ENCODE measurements around the gene CTAG1A. TPM values are rescaled to one million over a fixed set of nuclear protein-coding genes. Genes with fewer than 3 reads are reported as not detected.
"Not testable (repeated sequence)": the region's sequence is repeated elsewhere in the genome, so short reads cannot be mapped to it uniquely, and the experiment has no call there.

Gene CTAG1A
- total RNA-seq, 1 donor from 2014 or later: not detected

- not testable (repeated sequence) for DNase-seq (ENCODE audit: low spot score)
Observed at GRCh38 chrX:154570361-154570760, 14.6 kb upstream of the CTAG1A start.

GRCh38 chrX:154573061-154573460 lies 11.9 kb upstream of the CTAG1A start:
- not testable (repeated sequence) for DNase-seq (ENCODE audit: low spot score)

DNA sequence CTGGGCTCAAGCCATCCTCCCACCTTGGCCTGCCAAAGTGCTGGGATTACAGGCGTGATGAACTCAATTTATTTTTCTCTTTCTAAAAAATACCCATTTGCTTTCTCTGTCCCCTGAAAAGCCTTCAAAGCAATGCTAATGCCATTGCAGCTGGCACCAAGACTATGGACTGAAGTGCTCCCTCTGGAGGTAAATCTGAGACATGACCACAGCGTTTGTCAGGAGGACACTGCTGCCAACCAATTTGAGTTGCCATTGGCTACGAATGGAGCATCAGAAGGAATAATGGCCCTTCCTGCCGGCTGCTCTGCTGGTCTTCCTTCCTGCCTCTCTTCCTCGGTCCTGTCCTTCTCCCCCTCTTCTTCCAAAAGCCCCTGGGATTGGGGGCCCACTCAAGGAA lies 9.9 kb upstream of the CTAG1A start:
- not testable (repeated sequence) for DNase-seq (ENCODE audit: low spot score)

GRCh38 chrX:154582994-154583393 lies 1.9 kb upstream of the CTAG1A start:
- not testable (repeated sequence) for DNase-seq (ENCODE audit: low spot score)

DNA sequence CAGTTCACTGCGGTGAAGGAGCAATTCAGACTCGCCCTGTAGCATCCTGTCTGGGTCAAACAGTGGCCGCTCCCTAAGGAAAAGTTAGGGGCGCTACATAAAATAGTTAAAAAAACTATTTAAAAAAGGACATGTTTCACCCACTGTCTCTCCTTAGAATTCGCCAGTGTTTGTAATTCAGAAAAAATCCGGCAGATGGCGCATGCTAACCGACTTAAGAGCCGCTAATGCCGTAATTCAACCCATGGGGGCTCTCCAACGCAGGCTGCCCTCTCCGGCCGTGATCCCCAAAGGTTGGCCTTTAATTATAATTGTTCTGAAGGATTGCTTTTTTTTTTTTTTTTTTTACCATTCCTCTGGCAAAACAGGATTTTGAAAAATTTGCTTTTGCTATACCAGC lies 5.5 kb downstream of the CTAG1A start:
- not testable (repeated sequence) for DNase-seq (ENCODE audit: low spot score)

- DNase-seq (ENCODE audit: low spot score): no peak
Observed at GRCh38 chrX:154592505-154592904, 7.6 kb downstream of the CTAG1A start.

GRCh38 chrX:154593201-154593600 lies 8.3 kb downstream of the CTAG1A start:
- DNase-seq (ENCODE audit: low spot score): no peak

- DNase-seq (ENCODE audit: low spot score): no peak
Observed at GRCh38 chrX:154594491-154594890, 9.6 kb downstream of the CTAG1A start.

- no peak for DNase-seq (ENCODE audit: low spot score)
Observed at GRCh38 chrX:154595559-154596249, 10.8 kb downstream of the CTAG1A start.

- peak; percentile 3 for DNase-seq (ENCODE audit: low spot score)
Observed at GRCh38 chrX:154596290-154596929, 11.5 kb downstream of the CTAG1A start.

- no peak for DNase-seq (ENCODE audit: low spot score)
Observed at GRCh38 chrX:154597221-154597620, 12.3 kb downstream of the CTAG1A start.

GRCh38 chrX:154598656-154599055 lies 13.7 kb downstream of the CTAG1A start:
- DNase-seq (ENCODE audit: low spot score): no peak

DNA sequence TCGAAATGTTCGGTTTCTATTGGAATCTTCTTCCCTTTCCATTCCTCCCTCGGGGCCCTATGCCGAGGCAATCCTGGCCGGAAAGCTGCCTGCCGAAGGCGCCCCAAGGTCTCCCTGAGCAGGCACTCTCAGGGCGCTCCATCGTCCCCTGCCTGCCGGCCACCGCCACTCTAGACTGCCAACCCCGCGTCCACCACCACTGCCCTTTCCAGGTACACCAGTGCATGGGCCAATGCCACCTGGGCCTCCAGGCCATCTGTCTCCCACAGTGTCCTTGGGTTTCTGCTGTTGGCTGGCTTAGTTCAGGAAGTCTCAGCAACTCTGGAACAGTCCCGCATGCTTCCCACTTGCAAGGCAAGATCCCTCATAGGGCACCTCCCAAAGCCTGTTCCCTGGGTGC lies 14.6 kb downstream of the CTAG1A start:
- no peak for DNase-seq (ENCODE audit: low spot score)

DNA sequence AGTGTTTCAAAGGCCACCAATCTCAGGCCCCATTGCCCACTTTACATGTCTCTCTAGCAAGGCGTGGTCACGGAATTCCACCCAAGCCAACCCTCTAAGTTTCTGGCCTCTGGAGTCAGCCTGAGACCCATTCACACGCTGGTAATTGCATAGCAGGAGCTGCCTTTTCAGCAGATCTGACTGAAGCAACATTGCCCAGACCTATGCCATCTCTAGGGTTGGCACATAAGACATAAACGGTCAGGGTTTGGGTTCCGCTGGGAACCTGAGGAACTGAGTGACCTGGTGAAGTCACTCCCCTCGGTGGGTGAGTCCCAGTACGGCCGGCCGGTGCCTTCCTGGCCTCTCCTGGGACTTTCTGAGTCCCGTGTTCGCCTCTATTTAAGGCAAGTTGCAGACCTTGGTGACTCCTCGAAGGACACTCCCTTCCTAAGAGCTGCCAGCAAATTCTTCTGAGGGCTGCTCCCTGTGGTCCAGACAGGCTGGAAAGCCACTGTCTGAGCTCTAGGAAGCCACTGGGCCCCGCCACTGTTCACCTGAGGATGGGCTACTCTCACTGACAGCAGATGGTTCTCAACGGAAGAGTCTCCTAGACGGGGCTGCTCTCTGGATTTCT lies 15.9 kb downstream of the CTAG1A start:
- DNase-seq (ENCODE audit: low spot score): no peak

DNA sequence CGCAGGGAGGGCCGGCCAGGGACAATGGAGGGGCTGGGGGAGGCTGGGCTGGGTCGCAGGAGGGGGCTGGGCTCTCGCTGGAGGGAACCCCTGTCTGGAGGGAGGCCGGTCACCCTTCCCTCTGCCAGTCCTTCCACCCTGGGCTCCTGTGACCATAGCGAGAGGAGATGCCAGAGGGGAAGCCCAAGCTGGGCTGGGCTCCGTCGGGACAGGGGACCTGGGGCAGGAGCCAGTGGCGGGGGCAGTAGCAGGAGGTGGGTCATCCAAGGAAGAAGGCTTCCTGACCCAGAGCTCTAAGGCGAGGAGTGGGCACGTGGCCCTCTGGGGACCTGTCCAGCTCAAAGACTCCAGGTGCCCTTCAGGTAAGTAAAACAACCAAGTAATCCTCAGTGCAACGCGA lies 17.3 kb downstream of the CTAG1A start:
- DNase-seq (ENCODE audit: low spot score): no peak

DNA sequence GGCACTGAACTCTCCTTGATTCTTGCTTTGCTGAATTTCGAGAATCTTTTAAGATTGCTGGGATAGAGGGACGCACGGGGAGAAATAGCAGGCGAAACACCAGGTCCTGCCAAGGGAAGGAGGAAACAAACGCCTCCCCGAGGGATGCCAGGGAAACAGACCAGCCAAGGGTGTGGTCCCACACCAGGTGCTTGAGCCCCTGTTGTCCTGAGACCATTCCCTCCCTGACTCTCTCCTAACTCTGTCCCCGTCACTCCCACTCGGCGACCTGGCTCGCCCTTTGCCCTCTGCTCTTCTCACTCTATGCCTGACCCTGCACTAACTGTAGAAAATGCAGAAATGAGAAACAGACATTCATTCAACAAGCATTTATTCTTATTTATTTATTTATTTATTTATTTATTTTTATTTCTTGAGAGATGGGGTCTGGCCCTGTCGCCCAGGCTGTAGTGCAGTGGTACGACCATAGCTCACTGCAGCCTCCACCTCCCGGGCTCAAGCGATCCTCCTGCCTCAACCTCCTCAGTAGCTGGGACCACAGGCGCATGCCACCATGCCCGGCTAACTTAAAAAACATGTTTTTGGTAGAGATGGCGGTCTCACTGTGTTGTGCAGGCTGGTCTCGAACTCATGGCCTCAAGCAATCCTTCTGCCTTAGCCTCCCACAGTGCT lies 18.0 kb downstream of the CTAG1A start:
- DNase-seq (ENCODE audit: low spot score): no peak

GRCh38 chrX:154603438-154604430 lies 18.8 kb downstream of the CTAG1A start:
- peak; percentile 56 for DNase-seq (ENCODE audit: low spot score)

- DNase-seq (ENCODE audit: low spot score): no peak
Observed at GRCh38 chrX:154605566-154605965, 20.6 kb downstream of the CTAG1A start.

GRCh38 chrX:154607370-154607769 lies 22.4 kb downstream of the CTAG1A start:
- no peak for DNase-seq (ENCODE audit: low spot score)

DNA sequence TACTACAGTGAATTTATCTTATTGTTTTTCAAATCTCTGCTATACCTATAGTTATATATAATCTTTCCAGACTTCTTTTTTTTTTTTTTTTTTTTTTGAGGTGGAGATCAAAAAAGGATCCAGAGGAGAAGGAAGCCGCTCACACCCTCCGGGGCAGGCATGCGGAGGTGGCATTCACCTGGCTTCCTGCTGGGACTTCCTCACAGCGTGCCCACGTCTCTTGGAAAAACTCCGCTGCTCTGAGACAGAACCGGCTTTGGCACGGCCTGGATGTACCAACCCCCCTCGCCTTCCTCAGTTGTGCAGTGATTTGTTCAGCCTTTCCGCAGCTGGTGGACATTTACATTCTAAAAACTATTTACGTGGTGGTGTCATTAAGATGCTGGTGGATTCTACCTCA lies 23.0 kb downstream of the CTAG1A start:
- DNase-seq (ENCODE audit: low spot score): not testable (repeated sequence)

- not testable (repeated sequence) for DNase-seq (ENCODE audit: low spot score)
Observed at GRCh38 chrX:154608823-154609222, 23.9 kb downstream of the CTAG1A start.
